HG02623 (cell line): ENCODE measurements around the gene CSRP1.

Source experiments
- ATAC-seq: cut with Tn5 transposase; IDR thresholded peaks from one replicate; pipeline ENCODE4 v1.9.1; 2021; ENCODE audit warnings: moderate library complexity; ENCODE audit not compliant: unreplicated experiment

Gene CSRP1

DNA sequence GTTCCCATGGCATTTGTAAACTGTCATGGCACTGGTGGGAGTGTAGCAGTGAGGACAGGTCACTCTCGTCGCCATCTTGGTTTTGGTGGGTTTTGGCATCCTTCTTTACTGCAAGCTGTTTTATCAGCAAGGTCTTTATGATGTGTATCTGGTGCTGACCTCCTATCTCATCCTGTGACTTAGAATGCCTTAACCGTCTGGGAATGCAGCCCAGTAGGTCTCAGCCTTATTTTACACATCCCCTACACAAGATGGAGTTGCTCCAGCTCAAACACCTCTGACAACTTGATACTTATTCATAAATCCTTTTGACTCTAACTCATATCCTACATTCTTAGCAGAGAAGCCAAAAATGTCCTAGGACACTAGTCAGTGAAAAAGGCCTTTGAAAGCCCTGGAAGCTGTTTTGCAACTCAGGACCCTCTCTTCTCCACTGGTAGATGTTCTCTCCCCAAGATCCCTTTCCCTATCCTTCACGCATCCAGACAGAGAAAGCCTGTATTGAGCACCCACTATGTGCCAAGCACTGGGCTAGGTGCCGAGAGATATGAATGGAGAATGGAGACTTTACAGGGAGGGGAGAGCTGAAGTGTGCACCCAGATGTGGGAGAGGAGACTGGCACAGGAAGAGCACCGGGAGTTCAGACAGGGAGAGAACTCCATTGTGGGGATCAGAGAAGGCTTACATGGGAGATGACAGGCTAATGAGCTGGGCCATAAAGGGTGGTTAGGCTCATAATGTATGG lies 6.7 kb upstream of the CSRP1 start:
- ATAC-seq = no peak

DNA sequence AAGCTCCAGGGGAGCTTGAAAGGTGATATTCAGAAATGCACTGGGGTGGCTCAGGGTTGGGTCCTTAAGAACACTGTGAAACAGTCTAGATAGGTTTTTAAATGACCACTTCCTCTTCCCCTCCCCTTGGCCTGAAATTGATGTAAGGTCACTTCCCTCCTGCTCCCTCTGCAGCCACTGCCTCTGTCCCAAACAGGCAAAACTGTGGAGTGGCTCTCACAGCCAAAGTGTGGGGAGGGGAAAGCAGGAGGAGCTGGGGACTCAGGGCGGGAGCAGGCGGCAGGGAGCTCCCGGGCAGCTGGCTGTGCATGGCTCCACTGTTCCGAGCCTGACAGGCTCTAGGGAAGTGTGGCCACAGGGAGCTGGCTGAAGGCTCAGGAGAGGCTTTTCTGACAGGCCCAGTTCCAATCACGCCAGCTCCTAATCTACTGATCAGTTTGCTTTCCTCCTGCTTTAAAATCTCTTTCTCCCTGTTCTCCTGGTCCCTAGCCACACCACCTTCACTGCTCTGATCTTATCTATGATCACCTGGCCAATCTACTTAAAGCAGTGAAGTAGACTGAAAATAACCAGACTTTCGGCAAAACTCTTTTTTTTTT lies 5.1 kb upstream of the CSRP1 start:
- ATAC-seq = no peak

DNA sequence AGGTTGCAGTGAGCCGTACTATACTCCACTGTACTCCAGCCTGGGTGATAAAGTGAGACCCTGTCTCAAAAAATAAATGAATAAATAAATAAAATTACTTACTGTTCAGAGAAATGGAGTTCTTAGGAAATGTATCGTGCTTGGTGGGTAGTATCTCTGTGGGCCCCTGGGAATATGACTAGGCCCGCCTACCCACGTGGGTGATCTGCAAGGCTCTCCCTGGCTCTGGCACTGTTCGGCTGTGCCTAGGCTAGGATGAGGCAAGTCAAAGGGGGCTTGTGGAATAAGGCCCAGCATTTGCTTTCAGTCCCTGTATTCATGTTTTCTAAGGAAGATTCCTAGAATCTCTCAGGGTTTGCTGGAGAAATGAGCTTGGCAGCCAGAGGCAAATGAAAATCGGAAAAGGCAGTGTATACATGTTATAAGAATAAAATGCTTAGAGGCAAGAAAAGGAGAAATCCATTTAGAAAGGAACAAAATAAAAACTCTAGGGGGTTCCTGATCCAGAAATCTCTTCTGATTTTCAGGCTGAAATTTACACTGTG lies 4.5 kb upstream of the CSRP1 start:
- no peak for ATAC-seq

DNA sequence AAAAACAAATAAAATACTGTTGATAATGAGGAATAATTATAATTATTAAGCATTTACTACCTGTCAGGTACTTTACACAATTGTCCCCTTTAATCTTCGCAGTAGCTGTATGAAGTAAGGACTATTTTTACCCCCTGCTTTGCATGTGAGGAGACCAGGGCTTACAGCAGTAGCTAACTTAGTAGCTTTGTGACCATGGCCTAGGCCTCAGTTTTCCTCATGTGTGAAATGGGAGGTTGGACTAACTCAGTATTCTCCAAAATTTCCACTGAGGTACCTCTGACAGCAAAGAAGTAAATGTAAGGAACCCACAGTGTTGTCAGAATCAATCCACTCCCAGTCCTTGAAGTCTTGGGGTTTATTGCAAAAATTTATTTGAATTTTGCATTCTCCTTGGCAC lies 3.8 kb upstream of the CSRP1 start:
- ATAC-seq = no peak

DNA sequence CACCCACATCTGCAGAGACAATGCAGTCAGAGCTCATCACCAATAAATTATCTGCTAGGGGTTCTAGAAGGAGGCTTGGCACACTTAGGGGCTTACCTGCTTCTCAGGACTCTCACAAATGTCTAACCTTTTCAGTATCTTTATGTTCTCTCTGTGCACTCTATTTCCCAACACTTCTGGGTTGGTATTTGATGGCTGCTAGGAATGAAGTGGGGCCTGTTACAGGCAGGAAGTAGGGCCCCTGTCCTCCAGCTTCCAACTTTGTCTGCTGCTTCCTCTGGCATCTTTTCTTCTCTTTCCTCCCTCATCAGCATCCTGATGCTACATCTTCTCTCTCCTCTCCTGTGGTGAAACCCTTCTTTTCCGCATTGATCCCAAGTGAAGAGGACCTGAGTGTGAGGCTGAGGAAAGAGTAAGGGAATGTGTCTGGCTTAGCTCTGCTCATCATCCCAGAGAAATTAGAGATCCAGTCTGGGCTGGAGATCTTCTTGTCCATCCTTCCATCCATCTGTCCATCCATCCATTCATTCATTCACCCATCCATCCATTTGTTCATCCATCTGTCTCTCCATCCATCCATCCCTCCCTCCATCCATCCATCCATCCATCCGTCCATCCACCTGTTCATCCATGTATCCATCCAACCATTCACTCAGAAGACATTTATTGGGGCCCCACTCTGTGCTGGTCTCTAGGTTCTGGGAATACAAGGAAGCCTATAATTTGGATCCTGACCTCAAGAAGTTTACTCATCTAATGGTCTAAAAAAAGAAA lies 2.9 kb upstream of the CSRP1 start:
- no peak for ATAC-seq

DNA sequence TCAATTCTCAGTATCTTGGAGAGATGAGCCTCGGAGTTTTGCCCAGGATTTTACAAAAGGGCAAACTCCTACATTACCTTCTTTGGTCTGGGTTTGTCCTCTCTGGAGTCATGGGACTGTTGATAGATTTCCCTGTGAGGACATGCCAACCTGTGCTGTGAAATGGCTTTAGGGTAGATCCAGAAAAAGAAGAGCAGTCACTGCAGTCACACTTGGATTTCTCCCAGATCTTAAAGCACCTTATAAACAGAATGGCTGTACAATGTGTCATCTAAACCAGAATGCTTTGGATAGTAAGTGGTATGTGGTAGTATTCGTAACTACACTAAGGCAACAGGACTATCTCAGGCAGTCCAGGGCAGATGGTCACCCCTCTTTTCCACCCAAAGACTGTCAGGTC lies 1.9 kb upstream of the CSRP1 start:
- ATAC-seq = no peak

DNA sequence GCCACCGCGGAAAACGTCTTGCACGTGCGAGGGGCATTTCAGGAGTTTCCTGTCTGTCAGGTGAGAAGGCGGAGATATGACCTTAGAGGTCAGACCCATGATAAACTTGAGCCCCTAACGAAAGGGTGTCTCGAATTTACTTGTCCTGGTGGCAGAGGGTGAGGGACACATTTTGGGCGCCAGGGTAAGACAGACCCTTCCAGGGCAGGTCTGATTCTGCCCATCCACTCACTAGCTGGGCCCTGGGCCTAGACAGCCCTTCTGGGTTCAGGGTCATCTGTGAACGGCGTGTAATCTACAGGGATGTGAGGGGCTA lies 395 bp upstream of the CSRP1 start:
- peak; percentile 8 for ATAC-seq

DNA sequence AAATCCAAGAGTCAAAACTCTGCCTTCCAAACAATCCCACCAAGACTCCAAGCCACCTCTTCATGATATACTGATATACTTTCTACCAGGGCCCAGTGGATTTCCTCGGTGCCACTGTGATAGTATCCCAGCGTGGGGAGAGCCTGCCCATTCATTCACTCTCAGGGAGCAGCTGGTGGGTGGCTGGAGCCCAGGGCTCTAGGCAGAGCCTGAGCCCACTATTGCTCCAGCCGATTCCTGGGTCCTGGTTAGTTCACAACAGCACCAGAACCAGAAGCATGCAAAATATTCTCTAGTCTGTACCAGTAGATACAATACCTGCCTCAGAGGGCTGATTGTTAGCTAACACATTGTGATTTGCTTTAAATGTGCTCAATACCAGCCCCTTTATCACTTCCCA lies 831 bp downstream of the CSRP1 start:
- ATAC-seq = no peak

DNA sequence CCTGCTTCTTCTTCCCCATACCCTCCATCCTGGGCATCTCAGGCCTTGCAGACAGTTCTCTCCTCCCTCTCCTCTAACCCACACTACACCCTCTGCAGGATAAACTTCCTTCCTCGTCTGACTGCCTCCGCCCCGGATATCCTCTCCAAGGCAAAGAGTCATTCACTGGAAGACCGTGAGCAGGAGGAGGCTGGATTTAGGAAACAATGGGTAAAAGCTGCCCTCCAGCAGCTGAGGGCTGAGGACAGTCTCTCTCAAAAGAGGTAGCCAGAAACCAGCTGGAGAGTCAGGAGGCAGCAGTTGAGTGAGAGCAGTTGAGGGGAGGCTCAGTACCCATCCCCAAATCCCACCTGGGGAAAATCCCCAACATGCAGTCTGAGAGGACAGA lies 1.4 kb downstream of the CSRP1 start:
- no peak for ATAC-seq

DNA sequence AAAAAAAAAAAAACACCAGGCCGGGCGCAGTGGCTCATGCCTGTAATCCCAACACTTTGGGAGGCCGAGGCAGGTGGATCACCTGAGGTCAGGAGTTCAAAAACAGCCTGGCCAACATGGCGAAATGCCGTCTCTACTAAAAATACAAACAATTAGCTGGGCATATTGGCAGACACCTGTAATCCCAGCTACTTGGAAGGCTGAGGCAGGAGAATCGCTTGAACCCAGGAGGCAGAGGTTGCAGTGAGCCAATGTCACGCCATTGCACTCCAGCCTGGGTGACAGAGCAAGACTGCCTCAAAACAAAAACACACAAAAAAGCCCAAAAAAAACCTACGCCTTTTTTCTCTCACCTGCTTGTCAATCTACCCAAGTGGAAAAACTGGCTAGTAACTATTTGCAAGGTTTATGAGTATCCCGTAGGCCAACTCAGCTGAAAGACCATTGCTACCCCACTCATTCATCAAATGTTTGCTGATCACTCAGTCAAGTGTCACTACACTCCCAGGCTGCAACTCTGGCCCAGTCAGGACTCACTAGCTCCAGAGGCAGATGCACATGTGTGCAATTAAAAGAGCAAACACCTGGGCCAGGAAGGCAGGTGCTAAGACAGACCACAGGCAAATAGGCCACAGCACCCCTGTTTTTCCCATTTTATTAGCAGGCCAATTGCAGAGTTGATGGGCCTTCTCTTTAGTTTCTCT lies 2.0 kb downstream of the CSRP1 start:
- no peak for ATAC-seq

DNA sequence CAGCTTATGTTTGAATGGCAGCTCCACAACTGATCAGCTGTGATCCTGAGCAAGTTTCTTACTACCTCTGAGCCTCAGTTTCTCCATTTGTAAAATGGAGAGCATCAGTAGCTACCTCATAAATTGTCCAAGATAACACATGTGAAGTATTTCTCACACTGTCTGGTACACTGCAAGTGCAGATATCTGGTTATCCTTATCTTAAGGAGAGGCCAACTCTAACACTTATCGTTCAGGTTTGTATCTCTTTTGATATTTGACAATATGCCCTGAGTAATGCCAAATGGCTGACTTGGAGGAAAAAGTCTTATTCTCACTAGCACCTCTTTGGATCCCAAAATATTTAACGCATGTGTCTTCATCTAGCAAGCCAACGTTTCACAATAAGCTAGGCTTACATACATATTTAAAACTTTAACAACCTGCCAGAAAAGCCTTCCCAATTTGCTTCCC lies 2.7 kb downstream of the CSRP1 start:
- no peak for ATAC-seq

DNA sequence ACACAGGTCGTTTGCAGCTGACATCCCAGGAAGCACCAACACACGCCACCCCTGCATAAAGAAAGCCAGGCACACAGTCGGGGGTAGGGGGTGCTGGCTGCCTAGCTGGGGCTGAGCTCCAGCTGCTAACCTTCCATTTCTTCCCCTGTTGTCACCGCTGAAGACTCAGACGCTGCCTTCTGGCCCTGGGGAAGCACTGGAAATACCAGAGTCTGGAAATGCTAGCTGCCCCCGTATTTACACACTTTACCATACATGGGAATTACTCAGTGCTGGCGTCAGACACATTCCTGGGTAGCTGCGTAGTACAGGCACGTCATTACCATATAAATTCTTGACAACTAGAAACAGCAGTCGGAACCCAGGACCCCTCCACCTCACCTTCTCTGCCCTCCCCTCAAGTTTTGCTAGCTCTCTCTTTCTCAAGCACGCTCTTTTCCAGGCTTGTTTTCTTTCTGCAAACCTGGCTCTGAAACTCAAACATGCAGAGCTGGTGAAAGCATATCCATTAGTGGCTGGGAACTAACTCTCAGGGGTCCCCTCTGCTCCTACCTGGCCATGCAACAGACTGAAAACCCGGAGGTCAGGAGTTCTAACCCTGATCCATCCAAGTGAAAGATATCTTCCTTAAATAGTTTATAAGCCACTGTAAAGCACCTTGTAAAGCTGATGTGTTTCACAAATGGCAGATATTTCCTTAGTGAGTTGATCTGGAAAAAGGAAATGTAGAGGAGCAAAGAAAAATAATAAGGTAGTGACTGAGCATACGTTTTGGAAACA lies 3.3 kb downstream of the CSRP1 start:
- ATAC-seq = no peak

DNA sequence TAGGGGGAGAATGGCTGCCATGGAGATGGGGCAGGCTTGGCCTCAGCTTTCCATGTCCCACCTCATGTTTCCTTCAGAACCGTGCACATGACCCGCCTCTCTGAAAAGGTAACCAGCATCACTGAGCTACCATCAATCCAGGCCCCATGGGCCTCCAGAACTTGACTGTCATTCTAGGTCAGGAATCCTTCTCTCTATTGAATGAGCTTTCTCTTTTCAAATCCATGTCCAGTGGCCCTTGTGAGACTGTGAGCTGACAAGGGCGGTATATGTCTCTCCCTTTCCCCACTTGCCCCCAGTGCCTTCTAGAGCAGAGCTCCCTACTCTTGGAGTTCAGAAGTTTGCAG lies 4.4 kb downstream of the CSRP1 start:
- ATAC-seq = no peak

DNA sequence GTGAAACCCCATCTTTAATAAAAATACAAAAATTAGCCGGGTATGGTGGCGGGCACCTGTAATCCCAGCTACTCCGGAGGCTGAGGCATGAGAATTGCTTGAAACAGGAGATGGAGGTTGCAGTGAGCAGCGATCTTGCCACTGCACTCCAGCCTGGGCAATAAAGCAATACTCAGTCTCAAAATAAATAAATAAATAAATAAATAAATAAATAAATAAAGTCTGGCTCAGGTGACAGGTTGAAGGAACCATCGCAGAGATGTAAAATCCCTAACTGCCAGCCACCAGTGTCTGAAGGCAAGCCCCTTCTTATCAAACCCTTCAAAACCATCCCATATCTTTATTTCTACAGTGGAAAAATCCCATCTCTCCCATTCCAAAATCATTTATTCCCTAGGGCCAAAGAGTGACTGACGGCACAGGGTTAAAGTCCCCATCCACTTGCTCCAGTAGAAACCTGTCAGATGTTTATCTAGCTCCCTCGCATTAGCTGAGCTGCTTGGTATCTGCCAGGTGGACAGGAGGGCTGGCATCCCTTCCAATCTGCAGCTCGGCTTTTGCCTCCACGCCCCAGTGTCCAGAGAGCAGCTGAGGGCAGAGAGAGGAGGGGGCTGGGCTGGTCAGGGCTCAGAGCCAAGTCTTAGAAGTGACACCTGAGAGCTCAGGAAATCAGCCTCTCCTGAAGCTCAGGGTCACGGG lies 5.0 kb downstream of the CSRP1 start:
- ATAC-seq = no peak

DNA sequence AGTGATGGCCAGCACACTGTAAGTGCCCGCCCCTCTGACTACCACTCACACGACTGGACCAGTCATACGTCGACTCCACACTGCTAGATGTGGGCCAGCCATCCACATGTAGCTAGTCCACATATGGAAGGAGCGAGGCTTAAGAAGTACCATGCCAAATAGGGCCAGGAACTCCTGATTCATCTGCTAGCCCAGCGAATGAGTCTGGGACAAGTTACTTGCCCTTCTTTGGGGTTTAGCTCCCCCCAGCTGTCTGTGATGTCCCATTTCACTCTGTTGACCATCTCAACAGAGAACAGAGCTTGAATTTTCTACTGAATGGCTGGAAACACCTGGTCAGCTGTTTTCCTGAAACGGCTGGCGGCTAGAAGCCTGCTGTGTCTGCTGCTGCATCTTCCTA lies 5.8 kb downstream of the CSRP1 start:
- no peak for ATAC-seq

DNA sequence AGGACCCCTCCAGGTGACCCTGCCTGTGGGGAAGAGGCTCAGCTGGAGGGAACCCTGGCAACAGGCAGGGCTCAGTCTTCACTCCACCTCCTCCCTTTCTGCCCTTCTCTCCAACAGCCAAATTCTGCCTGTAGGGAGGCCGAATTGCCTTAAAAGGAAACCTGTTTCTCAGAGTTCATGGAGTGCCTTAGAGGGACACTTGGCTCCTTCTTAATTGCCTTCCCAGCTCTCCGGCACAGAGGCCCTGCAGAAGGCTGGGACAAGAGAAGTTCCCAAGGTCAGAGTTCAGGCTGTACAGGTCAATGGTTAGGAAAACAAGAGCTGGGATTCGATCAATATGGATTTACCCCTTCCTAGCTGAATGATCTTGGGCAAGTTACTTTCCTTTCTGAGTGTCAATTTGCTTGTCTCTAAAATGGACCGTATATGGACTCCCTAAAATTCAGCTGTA lies 6.2 kb downstream of the CSRP1 start:
- ATAC-seq = no peak

DNA sequence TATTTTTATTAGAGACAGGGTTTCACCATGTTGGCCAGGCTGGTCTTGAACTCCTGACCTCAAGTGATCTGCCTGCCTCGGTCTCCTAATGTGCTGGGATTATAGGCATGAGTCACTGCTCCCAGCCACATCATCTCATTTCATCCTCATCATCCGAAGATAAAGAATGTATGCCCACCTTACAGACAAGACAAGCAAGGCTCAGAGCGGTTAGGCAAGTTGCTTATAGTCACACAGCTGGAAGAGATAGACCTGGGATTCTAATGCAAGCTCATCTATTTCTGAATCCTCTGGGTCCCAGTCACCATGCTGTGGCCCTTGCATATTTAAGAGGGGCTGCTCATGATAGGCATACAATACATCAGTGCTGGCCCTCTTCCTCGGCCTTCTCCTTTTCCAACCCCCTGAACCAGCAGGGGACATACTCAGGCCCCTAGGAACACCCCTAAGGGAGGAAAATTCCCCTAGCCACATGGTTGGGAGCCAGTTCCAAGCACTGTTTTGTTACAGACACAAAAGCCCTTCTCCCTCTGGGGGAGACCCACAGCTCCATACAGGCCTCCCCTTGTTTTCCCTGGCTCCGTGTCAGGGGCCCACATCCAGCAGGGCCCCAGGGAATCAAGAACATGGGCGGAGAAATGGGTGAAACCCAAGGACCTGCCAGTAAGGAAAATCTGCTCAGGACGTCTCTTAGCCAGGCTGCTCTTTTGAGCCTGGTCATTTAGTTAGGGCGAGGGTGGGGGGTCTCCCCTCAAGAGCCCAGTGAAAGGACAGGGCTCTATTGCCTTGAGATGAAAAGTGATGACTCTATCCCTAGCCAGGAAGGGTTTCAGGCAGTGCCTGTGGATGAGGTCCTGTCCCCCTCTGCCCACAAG lies 6.9 kb downstream of the CSRP1 start:
- ATAC-seq = no peak

DNA sequence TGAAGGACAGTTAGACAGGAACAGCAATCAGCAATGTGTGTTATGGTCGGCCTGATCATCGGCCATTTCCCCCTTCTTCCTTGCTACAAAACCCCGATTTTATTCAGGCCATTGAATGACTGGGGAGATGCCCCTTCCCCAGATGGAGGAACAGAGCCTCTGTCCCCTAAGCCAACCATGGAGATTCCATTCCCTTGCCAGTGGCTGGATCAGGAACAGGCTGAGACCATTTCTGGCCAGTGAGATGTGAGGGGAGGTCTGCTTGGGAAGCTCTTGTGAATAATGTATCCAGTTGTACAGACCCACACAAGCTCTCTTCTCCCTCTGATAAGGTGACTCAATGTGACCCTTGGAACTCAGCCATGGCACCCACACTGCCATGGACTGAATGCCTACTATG lies 7.7 kb downstream of the CSRP1 start:
- no peak for ATAC-seq

DNA sequence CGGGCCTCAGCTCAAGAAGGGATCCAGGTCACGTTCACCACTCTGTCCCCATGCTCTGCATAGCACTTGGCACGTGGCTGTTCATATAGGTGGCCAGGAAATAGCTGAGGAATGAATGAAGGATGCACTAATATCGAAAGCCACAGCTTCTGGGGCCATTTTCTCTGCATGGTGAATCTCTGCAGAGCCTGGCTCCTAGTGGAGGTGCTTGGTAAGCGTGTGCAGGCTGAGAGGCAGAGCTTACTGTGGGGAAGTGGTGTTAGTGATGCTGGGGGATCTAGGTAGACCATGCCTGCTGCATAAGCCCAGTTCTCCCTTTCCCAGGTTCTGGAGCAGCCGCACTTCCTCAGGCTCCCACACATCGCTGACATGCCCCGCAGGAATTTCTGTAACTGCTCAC lies 8.3 kb downstream of the CSRP1 start:
- no peak for ATAC-seq
